Stimulated activated CD4-positive, alpha-beta T cell treated with anti-CD3 and anti-CD28 coated beads, TNF-alpha, amount 100 ng/mL, for 4 hours (primary cell): ENCODE measurements around the gene PMFBP1.

Experiments
- DNase-seq, 3 experiments: peaks; one replicate each; pipeline ENCODE4 v3.0.0-alpha.2; 2020; ENCODE audit warnings: low read depth in 3 of 3

The PMFBP1 gene

DNA sequence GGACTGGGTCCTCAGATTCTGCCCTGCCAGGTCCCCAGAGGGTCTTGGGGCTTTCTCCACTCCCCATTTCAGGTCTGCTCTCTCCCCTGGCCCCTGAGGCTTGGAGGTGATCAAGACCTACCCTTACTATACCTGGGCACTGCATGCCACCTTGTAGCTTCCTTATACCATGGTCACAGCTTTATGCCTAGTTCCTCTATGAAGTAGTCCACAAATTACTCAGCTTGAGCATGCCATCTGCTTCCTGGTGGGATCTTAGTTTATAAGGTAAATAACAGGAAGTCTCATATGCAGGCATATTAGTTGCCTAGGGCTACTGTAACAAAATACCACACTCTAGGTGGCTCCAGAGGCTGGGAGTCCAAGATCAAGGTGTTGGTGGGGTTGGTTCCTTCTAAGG lies 11.0 kb upstream of the PMFBP1 start:
- no peak for DNase-seq

DNA sequence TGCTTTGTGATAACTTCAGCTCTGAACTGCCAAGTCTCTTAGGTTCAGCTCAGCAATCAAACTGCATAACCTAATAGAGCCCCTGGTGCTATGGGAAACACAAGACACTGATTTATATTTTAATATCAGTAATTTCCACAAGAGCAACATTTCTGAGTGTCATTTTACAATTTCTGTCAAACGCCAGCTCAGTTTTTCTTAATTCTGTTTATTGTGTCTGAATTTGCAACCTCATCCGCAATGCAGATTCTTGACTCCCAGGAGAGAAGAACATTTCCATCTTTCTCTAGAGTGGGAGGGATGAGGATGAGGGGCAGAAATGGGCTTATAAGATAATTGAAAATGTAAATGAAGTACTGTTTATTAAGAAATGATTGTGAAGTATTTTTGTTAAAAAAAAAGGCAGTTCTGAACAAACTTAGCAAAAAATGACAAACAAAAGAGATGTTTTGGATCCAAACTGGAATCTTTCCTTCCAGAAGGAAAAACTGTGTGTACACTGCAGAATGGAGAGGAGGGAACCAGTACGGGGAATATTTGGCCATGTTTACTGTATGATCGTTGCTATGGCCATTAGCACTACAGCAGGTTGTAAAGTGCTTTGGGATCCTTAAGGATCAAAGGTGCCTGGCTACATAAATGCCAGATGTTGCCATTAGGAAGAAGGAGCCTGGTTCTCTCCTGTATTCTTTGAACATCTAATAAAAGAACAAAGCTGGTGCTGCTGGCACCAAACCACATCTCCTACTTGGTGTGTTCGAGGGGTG lies 7.4 kb upstream of the PMFBP1 start:
- no peak for DNase-seq

DNA sequence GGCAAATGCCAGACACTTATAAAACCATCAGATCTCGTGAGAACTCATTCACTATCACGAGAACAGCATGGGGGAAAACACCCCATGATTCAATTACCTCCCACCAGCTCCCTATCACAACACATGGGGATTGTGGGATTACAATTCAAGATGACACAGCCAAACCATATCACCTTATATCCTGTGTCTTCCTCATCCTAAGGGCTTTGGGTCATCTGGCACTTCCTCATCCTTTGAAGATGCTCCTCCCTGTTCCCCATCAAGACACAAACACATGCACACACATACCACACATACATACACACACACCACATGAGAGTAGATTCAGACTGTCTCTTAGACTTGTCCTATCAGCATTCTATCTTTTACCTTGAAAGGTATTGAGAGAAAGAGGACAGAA lies 2.8 kb upstream of the PMFBP1 start:
- no peak for DNase-seq

DNA sequence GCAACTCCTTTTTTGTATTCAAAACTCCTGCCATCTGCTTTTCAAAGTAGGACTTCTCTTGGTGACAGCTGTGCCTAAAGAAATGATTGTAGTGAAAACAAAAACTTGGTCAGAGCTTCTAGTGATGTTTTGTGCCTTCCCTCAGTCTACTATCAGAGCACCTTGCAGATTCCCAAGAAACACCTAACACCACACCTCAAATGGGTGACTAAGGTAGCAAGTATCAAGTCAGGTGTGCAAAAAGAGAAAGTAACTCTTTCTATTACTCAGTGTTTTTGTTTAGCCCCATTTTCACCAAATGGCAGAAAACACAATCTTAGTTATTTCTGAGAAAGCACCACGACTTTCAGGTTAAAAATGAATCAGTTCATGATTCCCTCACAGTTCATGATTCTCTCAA lies 2.0 kb upstream of the PMFBP1 start:
- DNase-seq: no peak

DNA sequence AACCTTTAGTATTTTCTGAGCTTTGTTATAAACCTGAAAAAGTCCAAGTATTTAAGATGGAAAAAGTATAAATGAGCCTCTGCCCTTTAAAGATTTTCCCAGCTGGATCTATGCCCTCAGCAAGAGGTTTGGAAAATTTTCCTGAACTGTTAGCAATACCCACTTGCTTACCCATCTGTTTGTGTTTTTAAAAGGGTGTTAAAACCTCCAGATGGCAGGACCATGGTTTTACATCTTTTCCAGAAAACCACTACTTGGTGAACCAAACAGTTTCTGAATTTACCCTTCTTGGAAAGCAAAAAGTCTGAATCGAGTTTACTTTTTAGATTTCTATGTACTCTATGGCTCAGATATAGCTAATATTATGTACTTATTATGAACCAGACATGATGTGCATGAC lies 719 bp downstream of the PMFBP1 start:
- DNase-seq: no peak

DNA sequence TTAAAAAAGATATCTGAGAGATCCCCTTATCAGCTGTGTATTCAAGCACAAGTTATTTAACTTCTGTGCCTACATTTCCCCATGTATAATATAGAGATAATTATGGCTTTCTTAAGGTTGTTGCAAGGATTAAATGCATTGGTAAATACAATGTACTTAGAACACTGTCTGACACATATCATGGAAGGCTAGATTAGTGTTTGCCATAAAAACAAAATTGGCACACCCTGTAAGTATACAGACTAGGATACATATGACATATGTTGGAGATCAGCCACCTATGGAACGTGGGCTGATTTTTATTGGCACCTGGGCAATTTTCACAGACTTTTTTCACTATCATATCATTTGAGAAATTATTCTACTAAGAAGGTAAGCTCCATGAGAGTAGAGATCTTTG lies 2.2 kb downstream of the PMFBP1 start:
- DNase-seq: no peak

DNA sequence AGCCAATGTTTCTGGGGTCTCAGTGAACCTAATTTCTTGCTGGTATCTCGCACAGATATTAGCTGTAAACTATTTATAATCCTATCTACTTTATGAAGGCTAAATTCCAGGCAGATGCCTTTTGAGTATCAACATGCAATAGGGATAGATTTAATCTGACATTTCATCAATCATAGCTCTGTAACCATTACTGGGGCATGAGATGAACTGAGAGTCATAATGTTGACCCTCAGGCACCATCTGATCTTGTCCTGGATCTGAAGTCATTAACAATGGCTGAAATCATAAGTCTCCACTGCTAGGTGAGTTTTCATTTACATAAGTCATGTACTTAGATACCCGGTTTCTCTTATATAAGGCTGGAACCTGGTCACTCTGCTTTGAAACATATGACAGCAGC lies 3.6 kb downstream of the PMFBP1 start:
- no peak for DNase-seq

DNA sequence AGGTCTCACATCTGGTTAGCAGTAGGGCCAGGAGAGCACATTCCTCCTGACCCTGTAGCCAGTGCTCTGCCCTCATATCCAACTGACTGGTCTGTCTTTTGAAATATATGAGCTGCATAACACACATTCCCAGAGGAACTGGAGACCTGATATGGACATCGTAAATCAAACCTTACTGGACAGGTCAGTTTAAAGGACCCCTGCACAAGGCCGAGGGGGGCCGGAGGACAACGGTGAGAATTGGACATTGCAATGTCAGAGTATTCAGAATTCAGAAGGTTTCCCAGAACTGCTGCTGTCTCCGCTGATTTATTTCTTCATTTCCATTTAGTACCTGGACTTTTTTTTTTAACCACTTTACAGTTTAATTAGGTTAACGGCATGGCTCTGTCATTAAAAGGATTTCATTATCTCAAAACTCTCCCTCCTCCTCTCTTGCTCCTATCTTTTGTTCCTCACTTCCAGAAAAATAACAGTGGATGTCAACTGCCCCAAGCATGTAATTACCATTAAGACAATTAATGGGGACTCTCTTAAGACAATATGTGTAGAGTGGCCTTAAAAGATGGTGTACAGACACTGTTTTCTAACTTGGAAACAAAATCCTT lies 4.9 kb downstream of the PMFBP1 start:
- no peak for DNase-seq

DNA sequence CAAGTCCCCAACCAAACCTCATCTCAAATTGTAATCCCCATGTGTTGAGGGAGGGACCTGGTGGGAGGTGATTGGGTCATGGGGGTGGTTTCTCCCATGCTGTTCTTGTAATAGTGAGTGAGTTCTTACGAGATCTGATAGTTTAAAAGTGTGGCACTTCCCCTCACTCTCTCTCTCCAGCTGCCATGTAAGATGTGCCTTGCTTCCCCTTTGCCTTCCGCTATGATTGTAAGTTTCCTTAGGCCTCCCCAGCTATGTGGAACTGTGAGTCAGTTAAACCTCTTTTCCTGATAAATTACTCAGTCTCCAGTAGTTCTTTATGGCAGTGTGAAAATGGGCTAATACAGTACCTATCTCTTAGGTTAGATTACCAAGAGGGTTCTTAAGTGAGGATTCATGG lies 5.8 kb downstream of the PMFBP1 start:
- no peak for DNase-seq

DNA sequence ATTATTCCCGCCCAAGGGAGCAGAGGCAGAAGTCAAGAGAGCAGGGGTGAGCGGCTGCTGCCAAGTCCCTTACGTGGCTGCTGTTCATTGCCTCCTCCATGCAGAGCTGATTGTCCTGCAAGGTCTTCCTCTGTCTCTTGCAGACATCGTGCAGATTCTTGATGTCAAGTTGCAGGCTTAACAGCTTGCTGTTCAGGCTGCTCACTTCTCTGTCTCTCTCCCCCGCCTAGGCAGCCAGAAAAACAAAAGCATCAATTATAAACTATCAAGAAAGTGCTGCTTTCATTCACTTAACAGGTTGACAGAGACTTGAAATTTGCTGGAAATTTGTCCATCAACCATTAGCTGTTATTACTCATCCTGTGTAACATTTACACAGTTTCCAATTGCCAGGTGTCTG lies 7.3 kb downstream of the PMFBP1 start:
- DNase-seq: no peak

DNA sequence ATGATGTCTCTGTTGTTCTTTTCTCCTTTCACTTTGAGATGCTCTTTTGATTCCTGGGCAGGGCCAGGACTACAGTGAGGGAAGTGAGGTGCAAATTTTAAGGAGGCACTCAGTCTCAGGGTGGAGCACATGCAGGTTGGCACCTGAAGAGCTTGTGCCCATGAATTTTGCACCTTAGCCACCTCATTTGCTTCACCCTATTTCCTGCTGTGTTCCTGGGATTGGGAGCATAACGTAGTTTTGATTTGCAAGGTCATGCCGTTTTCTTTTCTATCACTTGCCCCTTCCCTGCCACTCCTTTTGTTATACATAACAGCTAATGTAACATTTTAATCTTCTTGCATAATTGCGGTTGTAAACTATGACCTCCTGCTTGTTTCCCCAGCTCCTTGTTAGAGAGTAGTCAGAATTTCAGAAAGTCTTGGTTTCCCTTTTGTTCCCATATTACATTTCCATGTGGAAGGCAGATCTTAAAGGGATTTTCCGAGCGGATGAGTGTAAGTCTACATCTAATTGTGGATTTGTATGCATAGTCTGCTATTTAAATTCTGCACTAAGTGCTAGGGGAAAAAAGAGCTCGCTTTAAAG lies 9.8 kb downstream of the PMFBP1 start:
- no peak for DNase-seq

DNA sequence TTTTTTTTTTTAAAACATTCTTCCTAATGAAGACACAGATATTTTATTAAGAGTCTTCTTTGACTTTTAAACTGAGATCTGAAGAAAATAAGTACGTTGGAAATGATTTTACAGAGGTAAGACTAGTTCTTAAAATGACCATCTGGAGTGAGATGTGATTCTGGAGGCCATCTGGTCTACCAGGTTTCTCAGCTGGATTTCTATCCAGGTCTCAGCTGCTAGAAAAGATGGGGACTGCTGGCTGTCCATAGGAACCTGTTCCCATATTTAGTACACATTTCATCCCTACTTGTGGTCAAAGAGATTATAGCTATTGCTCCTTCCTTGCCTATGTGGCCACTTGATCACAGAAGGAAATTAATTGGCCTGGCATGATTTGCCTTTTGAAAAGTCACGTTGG lies 12.2 kb downstream of the PMFBP1 start:
- DNase-seq: no peak

DNA sequence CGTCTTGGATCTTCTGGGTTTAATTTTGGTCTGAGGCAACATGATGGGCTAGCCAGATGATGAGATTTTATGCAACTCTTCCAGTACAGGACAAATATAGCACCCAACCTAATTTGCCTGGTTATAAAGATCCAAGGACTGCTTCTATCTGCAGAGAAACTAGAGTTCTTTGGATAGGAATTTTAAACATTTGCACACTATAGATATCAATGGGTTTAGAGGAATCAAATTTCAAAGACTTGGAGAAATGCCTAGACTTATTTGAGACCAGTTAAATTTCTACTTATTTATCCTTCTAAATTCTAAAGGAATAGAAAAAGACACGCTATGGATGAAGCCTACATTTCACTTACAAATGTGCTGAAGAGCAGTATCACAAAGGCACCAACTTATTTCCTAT lies 12.6 kb downstream of the PMFBP1 start:
- no peak for DNase-seq

DNA sequence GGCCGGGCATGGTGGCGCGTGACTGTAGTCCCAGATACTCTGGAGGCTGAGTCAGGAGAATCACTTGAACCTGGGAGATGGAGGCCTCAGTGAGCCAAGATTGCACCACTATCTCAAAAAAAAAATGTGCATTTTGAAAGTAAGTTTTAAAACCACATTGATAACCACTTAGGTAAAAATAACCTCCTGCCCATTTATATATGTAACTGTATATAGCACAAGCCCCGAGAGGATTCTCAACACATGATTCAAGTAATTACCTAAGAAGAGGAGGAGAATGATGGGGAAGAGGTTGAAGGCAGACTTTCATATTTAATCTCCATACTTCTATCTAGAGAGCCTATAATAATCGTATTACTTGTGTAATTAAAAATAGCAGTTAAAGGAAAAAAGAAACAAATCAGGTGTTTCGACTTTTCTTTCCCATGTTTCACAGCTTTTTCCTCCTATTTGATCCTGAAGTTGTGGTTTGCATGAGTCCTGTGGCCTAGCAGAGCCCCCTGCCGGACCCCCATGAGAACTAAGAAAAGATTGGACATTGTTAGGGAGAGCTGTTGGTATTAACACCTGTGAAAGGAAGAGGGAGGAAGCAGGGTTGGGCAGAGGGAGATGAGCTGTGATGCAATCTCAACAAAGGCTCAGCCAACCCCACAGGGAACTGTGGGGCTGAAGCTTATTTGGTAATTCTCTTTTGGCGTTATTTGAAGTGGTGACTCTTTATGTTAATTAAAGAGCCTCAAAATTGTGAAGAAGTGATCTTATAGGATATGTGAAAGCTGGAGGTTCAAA lies 22.1 kb downstream of the PMFBP1 start:
- DNase-seq: no peak

DNA sequence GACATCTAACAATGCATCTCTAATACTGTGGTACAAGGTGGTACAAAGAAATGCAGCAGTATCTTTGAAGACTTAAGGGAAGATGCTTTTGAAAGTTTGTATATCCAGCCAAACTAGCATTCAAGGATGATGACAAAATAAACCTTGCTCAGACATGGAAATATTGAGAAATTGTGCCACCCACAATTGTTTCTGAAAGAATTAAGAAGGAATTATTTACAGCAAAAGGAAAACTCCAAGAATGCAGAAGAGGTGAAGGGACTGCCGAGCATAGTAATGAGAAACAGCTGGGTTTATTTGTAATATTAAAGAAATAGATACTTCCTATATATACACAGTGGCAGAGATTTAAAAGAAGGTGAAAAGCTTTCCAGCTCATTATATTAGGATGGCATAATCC lies 29.5 kb downstream of the PMFBP1 start:
- DNase-seq: no peak

DNA sequence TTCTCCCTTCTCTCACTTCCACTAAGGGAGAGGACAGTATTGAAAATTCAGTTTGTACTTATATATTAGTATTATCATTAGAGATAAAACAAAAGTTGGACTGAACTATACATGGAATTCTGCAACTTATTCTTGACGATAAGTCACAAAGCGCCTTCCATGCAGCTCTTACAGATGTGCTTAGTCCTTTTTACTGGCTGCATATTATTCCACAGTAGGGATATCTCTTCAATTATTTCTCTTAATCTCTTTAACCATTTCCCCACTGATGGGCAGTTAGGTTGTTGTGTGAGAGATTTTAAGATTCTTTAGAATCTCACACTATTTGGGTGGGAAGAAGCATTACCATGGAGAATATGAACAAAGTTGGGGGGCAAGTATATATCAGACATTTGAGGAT lies 32.0 kb downstream of the PMFBP1 start:
- no peak for DNase-seq

DNA sequence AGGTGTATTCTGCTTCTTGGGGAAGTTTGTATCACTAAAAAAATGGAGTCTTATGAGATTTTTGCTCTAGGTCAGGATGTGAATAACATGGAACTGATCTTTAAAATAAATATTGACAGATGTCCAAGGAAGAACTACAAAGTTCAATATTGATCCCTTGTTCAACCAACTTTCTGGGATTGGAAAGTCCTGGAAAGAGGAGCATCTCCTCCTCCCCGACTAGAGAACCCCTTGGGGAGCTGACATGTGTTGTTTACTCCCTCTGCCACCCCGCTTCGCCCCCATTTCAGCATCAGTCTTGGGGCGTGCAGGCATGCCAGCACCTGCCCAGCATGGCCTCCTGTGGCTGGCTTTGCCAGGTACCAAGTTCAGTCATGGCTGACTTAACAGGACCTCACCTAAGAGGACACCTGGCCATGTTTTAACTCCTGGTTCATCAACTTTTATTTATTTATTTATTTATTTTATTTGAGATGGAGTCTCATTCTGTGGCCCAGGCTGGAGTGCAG lies 33.8 kb downstream of the PMFBP1 start:
- DNase-seq: no peak

DNA sequence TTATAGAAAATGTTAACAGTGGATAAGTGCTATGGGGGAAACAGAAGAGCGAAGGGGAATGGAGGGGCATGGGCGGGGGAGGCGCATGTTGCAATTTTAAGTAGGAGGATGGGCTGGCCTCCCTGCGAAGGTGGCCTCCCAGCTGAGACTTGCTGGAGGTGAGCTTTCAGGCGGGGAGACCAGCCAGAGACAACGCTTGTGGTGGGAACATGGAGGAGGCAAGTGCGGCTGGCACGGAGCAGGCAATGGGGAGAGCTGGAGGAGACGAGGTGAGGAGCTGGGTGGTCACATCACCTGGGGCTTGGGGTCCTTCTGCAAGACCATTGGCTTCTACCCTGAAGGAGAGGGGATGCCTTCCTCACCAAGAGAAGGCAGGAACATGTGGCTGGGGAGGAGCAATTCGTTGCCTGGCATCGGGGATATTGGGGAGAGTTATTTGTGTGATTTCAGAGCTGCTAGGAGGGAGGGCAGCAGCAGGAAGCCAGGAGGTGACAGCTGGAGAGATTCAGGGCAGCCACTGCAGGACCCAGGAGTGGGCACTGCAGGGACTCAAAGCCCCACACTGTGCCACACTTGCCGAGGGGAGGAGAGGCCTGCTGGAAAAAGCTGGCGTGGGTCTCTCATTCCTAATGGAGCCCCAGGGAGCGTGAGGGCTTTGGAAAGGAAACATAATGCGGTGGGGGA lies 34.4 kb downstream of the PMFBP1 start:
- no peak for DNase-seq

DNA sequence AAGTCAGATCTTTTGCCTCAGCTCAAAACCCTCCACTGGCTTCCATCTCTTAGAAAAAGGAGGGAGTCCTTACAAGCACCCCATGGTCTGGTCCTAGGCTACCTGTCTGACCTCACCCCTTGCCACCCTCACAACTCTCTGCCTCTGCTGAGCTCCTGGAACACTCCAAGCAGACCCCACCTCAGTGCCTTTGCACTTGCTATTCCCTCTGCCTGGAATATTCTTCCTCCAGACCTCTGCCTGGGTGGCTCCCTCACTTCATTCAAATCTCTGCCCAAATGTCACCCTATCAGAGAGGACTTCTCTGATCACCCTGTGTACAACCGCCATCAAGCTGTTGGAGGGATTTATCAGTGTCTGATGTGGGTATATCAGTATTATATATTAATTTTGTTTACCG lies 37.4 kb downstream of the PMFBP1 start:
- DNase-seq: no peak

DNA sequence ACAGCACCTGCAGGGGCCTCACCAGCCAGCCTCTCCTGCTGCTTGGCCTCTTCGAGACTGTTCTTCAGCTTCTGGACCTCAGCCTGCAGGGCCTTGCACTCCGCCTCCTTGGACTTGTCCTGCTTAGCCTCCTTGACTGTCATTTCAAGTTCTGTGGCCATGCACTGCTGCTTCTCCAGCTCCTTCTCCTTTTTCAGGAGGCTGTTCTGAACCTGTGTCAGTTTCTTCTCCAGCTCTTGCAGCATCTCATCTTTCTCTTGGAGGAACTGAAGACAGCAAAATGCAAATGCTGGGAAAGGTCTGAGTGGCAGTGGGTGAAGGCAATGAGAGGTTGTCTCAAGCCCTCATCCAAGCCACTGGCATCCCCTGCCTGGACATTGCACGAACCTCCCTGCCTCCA lies 39.2 kb downstream of the PMFBP1 start:
- DNase-seq: no peak

DNA sequence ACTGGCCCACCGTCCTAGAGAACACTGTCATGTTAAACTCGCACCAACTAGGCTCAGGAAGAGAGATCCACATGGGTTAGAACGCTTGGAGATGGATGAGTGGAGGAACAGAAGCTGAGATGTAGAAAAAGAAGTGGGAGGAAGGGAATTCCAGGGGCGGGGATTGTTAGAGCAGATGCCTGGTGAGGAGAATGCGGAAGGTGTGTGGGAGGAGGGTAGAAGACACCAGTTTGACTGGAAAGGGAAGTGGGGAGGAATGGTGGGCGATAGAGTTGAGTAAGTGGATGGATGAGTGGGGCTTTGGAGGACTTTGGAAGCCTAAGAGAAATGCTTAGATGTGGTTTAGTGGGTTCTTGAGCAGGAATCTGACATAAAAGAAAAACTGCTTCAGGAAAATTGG lies 40.9 kb downstream of the PMFBP1 start:
- no peak for DNase-seq
